Mucosa of gallbladder (tissue), 1 donor: Measurements from ENCODE around the gene SLFN5. TPM values are rescaled to one million over a fixed set of nuclear protein-coding genes. Genes with fewer than 3 reads are reported as not detected.
"Not testable (repeated sequence)": the region's sequence is repeated elsewhere in the genome, so short reads cannot be mapped to it uniquely, and the experiment has no call there.

Experiments
- DNase-seq: peaks from one replicate; pipeline ENCODE4 v3.0.0-alpha.2; 2020; ENCODE audit warnings: low spot score
- total RNA-seq: library from RNA; stranded (reverse); gene quantifications from one replicate; pipeline ENCODE4 v1.2.1, GENCODE V29; 2021
- donor health status: DM: no; HTN: no; CAD: no.

The SLFN5 gene
- total RNA-seq, 1 donor from 2014 or later: 18.3 TPM

DNA sequence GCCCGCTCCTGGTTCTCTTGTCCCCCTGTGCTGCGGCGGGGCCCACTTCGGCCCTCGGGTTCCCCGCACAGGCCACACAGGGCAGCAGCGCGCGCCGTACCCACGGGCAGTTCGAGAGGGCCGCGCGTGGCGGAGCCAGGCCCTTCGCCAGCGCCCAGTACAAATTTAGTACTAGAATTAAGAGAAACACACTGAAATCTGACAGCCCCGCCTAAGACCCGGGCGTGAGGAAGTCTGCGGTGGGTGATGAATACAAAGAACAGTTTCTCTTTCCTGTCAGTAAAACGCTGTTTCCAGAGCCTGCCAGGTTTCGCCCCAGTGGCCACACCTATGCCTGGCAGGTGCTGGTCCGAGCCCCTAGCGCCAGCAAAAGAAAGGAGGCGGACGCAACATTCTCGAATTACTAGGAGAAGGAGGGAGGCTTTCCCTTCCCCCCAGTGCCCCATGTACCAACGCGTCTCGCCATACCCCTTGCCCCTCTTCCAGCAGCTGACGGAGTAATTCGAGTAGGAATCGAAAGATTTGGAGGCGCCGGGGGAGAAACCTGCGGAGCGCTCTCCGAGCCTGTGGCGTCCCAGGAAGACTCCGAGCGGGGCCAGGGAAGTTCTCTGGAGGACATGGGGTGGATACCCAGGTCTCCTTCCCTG lies 591 bp upstream of the SLFN5 start:
- peak; percentile 78 for DNase-seq

DNA sequence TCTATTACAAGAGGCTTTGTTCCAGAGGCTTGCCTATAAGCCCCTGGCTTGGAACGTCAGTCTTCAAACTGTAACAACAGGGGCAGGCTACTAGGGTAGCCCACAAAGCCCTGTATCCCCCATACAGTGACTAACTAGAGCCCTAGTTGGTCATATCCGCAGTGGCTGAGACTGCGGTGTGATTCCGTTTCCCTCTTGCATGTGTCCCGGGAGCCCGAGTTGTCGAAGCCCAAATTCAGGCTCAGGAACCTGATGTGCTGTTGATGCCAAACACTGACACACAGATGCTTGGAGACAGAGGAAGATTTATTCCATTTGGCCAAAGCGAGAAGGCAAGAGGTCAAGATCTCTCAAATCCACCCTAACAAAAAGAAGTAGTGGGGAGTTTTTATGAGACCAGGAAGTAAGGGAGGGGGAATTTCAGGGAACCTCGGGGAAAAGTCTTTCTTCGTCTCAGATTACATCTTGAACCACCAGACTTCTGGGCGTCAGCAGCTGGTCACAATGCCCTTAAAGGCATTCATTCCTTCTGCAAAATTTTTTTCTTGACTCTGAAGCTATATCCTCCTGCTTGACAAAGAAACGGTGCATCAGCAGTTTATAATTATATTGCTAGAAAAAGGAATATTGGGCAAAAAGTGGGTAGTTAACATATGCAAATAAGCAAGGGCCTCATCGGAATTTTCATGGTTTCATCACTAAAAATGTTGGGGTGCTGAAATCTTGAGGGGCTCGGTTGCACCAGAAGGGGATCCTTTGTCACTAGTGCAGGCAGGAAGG lies 879 bp downstream of the SLFN5 start:
- peak; percentile 28 for DNase-seq

DNA sequence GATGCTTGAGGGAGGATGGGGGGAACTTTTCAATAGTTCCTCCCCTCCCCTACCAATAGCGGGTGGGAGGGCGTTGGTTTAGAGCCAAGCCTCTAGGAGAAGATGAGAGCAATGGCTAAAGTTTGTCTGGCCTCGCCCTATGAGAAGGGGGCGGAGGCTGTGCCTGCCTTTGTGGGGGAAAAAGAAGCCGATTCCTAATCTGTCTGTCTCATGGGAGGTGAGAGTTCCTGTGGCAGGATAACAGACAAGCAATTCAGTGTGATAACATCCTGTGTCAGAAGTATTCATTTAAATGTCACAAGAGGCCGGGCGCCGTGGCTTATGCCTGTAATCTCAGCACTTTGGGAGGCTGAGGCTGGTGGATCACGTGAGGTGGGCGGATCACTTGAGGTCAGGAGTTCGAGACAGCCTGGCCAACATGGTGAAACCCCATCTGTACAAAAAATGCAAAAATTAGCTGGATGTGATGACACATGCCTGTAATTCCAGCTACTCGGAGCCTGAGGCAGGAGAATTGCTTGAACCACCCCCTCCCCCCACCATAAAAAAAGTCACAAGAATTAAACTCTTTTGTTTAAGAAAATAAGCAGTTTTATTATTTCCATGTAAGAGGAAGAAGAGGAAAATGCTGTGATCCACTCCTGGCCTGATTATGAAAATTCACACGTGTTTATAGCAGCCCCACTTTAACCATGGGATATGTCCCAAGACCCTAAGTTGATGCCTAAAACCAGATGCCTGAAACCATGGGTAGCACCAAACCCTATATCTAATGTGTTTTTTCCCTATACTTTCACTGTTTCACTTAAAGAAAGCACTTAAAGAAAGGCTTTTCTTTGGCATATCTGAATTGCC lies 1.7 kb downstream of the SLFN5 start:
- peak; percentile 40 for DNase-seq

DNA sequence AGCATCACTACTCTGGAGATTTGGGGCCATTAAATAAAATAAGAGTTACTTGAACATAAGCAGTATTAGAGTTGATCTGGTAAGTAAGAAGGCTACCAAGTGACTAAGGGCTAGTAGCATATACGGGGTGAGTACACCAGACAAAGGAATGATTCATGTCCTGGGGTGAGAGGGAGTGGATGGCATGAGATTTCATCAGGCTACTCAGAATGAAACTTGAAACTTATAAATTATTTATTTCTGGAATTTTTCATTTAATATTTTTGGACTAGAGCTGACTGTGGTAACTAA lies 2.3 kb downstream of the SLFN5 start:
- no peak for DNase-seq

DNA sequence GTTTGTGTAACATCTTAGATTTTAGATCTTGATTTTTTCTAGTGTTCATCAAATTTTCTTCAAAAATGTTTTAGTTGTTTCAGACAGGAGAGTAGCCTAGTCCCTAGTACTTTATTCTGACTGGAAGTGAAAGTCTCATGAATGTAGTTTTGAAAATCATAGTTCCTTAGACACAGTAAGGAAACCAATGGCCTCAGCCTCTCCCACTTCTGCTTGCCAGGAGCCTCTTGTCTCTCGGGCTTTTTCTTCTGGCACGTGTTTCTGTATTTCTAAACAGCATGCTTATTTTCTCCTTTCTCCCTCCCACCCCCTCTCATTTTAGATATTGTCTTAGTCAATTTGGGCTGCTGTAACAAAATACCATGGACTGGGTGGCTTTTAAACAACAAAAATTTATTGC lies 9.8 kb downstream of the SLFN5 start:
- no peak for DNase-seq

DNA sequence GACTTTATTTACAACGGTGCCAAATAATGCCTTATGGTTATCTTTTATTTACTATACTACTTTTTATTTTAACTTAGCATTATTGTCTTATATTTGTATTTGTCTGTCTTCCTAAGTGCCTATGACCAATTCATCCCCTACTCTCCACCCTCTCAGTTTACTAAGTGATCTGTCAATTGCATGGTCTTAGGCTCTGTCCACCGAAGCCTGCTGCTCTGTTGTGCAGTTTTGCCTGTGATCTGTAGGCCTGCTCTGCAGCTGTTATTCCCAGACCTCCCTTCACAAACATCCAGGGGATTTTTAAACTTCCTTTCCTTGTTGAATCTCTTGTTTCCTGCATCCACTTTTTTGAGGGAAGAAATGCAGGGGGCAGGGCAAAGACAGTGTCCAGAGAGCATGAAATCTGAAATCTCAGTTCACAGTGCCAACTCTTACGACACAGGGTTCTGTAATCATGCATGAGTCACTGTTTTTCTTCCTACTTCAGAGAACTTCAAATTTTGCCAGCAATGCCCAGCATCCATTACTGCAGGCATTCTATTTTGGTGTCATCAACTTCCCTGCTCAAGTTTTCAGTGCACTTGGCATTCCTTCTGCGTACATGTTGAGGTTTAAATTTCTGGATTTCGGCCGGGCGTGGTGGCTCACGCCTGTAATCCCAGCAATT lies 11.4 kb downstream of the SLFN5 start:
- DNase-seq: peak; percentile 87

DNA sequence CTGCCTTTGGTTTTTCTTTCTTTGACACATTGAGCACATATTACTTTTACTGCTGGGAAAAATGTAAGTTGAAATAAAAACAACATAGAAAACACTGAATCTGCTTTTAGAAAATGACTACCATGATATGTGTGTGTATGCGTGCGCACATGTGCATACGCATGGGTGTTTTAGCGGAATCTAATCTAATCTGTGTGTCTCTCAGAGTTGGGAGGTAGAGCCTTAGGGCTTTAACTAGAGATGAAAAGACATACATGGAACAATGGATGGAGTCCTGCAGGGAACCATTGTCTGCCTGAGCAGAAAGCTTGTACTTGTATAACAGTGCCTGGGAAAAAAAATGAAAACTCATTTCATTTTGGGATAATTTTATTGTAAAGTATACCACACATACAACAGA lies 12.4 kb downstream of the SLFN5 start:
- DNase-seq: no peak

DNA sequence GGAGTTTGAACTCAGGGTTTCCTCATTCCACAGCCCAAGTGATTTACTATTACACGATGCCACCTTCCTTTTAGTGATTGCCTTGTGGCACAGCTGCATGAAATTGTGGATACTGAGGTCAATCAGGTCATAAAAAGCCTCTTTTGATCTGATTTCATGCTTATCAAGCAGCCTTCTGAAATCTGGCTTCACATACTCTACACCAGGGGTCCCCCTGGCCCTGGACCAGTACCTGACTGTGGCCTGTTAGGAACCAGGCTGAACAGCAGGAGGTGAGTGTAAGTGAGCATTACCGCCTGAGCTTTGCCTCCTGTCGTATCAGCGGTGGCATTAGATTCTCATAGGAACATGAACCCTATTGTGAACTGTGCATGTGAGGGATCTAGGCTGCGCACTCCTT lies 13.8 kb downstream of the SLFN5 start:
- no peak for DNase-seq

DNA sequence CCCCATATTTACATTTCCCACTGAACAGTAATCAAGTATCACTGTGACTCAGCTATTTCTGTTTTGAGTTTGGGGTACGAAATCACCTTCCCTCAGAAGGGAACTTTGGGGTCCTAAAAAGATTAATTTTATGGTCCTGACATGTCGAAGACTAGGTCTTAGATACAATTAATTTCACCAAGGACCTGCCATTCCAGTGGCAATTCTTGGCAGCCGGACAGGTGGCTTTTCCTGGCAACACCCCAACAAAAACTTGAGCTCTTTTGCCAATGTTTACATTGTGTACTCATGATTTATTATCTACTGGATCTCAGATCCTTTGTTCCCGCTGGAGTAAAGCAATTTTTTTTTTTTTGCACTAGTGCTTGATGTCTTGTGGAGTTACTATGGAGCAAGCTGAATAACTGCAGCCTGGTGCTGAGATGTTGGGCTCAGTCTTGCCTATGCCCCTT lies 14.4 kb downstream of the SLFN5 start:
- DNase-seq: peak; percentile 85

DNA sequence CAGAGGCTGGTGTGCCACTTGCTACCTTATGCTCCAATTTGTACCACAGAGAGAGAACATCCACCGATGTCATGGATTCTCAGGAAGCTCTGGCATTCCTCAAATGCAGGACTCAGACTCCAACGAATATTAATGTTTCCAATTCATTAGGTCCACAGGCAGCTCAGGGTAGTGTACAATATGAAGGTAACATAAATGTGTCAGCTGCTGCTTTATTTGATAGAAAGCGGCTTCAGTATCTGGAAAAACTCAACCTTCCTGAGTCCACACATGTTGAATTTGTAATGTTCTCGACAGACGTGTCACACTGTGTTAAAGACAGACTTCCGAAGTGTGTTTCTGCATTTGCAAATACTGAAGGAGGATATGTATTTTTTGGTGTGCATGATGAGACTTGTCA lies 16.1 kb downstream of the SLFN5 start:
- no peak for DNase-seq

DNA sequence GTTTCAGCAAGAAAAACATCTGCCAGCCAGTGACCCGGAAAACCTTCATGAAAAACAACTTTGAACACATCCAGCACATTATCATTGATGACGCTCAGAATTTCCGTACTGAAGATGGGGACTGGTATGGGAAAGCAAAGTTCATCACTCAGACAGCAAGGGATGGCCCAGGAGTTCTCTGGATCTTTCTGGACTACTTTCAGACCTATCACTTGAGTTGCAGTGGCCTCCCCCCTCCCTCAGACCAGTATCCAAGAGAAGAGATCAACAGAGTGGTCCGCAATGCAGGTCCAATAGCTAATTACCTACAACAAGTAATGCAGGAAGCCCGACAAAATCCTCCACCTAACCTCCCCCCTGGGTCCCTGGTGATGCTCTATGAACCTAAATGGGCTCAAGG lies 22.2 kb downstream of the SLFN5 start:
- DNase-seq: no peak

DNA sequence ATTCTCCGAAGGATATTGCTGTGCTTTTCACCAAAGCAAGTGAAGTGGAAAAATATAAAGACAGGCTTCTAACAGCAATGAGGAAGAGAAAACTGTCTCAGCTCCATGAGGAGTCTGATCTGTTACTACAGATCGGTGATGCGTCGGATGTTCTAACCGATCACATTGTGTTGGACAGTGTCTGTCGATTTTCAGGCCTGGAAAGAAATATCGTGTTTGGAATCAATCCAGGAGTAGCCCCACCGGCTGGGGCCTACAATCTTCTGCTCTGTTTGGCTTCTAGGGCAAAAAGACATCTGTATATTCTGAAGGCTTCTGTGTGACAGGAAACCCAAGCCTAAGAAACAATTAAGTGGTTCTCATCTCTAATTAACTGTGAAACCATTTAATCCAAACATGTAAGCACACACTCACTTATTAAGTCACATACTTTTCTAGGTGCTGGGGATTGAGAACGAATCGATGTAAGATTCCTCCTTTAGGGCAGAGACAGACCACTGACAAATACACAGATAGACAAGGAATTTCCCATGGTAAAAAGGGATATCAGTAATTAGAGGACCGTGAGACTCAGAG lies 22.8 kb downstream of the SLFN5 start:
- no peak for DNase-seq

DNA sequence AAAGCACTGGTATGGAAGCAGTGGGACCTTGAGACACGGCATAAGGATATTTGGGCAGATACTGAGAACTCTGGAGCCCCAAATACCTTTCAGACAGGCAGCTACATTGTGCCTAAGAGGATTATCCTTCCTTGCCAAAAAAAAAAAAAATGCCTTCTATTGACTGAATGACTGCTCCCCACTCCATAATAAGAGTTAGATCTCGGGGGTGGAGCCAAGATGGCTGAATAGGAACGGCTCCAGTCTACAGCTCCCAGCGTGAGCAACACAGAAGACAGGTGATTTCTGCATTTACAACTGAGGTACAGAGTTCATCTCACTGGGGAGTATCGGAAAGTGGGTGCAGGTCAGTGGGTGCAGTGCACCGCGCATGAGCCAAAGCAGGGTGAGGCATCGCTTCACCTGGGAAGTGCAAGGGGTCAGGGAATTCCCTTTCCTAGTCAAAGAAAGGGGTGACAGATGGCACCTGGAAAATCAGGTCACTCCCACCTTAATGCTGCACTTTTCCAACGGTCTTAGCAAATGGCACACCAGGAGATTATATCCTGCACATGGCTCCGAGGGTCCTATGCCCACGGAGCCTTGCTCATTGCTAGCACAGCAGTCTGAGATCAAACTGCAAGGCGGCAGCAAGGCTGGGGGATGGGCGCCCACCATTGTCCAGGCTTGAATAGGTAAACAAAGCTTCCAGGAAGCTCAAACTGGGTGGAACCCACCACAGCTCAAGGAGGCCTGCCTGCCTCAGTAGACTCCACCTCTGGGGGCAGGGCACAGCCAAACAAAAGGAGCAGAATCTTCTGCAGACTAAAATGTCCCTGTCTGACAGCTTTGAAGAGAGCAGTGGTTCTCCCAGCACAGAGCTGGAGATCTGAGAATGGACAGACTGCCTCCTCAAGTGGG lies 31.5 kb downstream of the SLFN5 start:
- DNase-seq: not testable (repeated sequence)

DNA sequence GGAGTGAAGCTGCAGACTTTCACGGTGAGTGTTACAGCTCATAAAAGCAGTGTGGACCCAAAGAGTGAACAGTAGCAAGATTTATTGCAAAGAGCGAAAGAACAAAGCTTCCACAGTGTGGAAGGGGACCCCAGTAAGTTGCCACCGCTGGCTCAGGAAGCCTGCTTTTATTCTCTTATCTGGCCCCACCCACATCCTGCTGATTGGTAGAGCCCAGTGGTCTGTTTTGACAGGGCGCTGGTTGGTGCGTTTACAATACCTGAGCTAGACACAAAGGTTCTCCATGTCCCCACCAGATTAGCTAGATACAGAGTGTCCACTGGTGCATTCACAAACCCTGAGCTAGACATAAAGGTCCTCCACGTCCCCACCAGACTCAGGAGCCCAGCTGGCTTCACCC lies 35.6 kb downstream of the SLFN5 start:
- DNase-seq: not testable (repeated sequence)

DNA sequence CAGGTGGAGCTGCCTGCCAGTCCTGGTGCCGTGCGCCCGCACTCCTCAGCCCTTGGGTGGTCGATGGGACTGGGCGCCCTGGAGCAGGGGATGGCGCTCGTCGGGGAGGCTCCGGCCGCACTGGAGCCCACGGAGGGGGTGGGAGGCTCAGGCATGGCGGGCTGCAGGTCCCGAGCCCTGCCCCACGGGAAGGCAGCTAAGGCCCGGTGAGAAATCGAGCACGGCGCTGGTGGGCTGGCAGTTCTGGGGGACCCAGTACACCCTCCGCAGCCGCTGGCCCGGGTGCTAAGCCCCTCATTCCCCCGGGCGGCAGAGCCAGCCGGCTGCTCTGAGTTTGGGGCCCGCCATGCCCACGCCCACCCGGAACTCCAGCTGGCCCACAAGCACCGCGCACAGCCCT lies 36.0 kb downstream of the SLFN5 start:
- DNase-seq: not testable (repeated sequence)

DNA sequence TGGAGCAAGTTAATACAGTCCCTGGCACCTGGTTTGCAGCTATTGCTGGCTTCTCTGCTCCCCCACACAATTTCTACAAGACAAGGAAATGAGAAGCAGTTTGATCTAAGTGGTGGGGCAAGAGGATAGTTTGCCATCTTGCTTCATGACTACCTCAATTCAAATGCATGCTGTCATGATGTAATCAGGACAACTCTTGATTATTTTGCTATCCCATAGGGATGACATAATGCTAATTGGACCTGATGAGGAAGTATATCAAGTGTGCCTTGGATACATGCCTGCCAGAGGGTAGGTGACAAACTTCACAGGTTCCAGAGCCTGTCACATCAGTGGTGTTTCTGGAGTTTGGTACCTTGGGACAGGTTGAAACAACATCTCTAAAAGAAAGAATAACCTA lies 40.9 kb downstream of the SLFN5 start:
- DNase-seq: no peak

DNA sequence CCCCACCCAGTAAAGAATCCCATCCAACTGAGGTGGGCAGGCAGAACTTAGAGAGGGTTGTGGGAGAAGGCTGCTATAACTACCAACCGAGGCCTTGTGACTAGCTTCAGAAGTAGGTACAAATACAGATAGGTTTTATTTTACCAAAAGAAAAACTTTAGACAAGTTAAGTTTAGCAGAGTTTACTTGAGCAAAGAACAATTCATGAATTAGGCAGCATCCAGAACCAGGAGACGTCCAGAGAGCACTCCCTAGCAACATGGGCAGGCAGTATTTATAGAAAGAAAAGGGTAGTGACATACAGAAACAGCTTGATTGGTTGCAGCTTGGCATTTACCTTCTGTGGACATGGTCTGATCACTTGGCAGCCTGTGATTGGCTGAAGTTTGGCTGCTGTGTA lies 42.1 kb downstream of the SLFN5 start:
- no peak for DNase-seq

DNA sequence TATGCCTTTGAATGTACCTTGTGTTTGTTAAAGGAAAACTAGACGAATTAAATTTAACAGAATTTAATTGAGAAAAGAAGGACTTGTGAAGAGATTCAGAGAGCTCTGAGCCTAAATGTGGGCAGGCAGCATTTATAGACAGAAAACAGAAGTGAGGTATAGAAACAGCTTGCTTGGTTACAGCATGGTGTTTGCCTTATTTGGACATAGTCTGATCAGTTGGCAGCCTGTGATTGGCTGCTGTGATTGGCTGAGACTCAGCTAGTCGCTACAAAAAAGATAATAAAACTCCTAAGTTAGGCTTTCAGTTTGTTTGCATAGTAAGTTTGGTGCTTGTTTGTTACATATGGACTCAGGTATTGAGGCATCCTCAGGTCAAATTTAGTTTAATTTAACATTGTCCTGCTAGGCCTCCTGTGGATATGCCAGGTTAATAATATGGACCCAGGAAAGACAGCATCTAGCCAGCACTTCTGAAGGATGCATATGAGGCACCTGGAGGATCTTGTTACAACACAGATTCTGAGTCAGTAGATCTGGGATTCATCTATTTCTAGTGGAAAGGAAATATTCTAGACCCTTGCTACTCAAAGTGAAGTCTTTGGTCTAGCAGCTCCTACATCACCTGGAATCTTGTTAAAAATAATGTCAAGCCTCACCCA lies 43.4 kb downstream of the SLFN5 start:
- no peak for DNase-seq

DNA sequence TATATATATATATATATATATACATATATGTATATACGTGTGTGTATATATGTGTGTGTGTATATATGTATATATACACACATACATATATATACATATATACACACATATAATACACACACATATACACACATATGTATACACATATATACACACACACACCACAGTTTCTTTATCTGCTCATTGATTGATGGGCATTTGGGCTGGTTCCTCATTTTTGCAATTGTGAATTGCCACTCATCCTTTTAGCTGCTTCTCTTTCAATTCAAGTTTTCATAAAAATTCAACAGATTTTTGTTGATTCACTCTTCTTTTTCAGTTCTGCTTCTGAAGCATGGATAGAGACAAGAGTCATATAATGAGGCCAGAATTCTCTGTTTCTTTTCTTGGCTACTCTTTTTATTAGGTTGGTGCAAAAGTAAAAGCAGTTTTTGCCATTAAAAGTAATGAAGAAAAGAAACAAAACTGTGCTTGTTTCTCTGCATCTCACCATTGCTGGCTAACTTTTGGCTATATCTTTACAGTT lies 44.5 kb downstream of the SLFN5 start:
- no peak for DNase-seq

DNA sequence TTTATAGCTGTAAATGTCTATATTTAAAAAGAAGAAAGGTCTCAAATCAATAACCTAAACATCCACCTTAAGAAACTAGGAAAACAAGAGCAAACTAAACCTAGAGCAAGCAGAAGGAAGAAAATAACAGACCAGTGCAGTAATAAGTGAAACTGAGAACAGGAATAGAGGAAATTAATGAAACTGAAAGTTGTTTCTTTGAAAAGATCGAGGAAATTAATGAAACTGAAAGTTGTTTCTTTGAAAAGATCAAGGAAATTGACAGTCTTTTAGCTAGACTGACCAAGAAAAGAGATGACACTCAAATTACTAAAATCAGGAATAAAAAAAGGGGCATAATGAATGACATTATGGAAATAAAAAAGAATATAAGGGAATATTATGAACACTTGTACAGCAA lies 46.4 kb downstream of the SLFN5 start:
- no peak for DNase-seq
